Osteoblast (primary cell): ENCODE results near the gene AP5Z1. TPM values are rescaled to one million over a fixed set of nuclear protein-coding genes. Genes with fewer than 3 reads are reported as not detected.

Source experiments
- DNase-seq: peaks from one replicate; pipeline ENCODE4 v3.0.0; 2011; ENCODE audit warnings: low spot score, mixed read lengths; ENCODE audit not compliant: insufficient read length; ENCODE audit errors: missing footprints
- H2AFZ ChIP-seq: 2 replicates; pipeline ENCODE4 v1.6.0; 2011; ENCODE audit warnings: mild to moderate bottlenecking, low read length
- H3K27ac ChIP-seq: 2 replicates; pipeline ENCODE4 v1.5.1; 2011; ENCODE audit warnings: mild to moderate bottlenecking, low read depth, low read length, moderate library complexity
- H3K27me3 ChIP-seq: 2 replicates; pipeline ENCODE4 v1.6.0; 2012; ENCODE audit warnings: mild to moderate bottlenecking, control low read depth, inconsistent platforms, low read length, moderate library complexity; ENCODE audit not compliant: insufficient read depth
- H3K36me3 ChIP-seq: 2 replicates; pipeline ENCODE4 v1.5.1; 2011; ENCODE audit warnings: mild to moderate bottlenecking, low read length, control low read depth, moderate library complexity; ENCODE audit not compliant: insufficient read depth
- H3K4me1 ChIP-seq: 2 replicates; pipeline ENCODE4 v1.5.1; 2011; ENCODE audit warnings: mild to moderate bottlenecking, low read length, control low read depth, moderate library complexity; ENCODE audit not compliant: insufficient read depth
- H3K4me2 ChIP-seq: 2 replicates; pipeline ENCODE4 v1.6.0; 2011; ENCODE audit warnings: mild to moderate bottlenecking, low read length; ENCODE audit not compliant: insufficient read depth
- H3K4me3 ChIP-seq: fragments of 200-600 bp; sonication (generic); 3 replicates; pipeline ENCODE4 v1.5.1; 2012; ENCODE audit warnings: mild to moderate bottlenecking, low read length, inconsistent platforms; ENCODE audit not compliant: insufficient read depth
- H3K79me2 ChIP-seq: 2 replicates; pipeline ENCODE4 v1.6.0; 2012; ENCODE audit warnings: mild to moderate bottlenecking, low read length, control low read depth, inconsistent platforms; ENCODE audit not compliant: insufficient read depth
- H3K9me3 ChIP-seq: 2 replicates; pipeline ENCODE4 v1.5.1; 2011; ENCODE audit warnings: low read depth, low read length, control low read depth
- H4K20me1 ChIP-seq: 2 replicates; pipeline ENCODE4 v1.6.0; 2012; ENCODE audit warnings: mild to moderate bottlenecking, low read length, control low read depth; ENCODE audit not compliant: insufficient read depth
- CTCF ChIP-seq: IDR thresholded peaks from 2 replicates; pipeline ENCODE4 v1.5.1; 2011; ENCODE audit warnings: mild to moderate bottlenecking, low read depth, low read length, moderate library complexity; ENCODE audit errors: extremely low read depth
- total RNA-seq: library from RNA; depleted of rRNA; stranded (reverse); fragments of >200 nt; gene quantifications from 2 replicates; pipeline ENCODE4 v1.2.3, GENCODE V29; 2012

Gene AP5Z1
- total RNA-seq, 1 donor, result 73.1 TPM

- H3K4me3 ChIP-seq, result no peak overlapping the region
- no peak for DNase-seq
- peaks cover 6% of the 10 kb centered on the region for H4K20me1 ChIP-seq
- H3K4me2 ChIP-seq, result no peak overlapping the region
- no peaks in the 10 kb centered on the region for H3K9me3 ChIP-seq
- H2AFZ ChIP-seq, result no peak overlapping the region
- no peak for TF ChIP-seq CTCF
- no peaks in the 10 kb centered on the region for H3K79me2 ChIP-seq
- no peak overlapping the region for H3K27ac ChIP-seq
- H3K4me1 ChIP-seq, result no peaks in the 10 kb centered on the region
- H3K27me3 ChIP-seq, result no peaks in the 10 kb centered on the region
- H3K36me3 ChIP-seq, result peaks cover 30% of the 10 kb centered on the region
Observed at GRCh38 chr7:4766666-4767519, 8.5 kb upstream of the AP5Z1 start.

- H3K4me2 ChIP-seq, result no peak overlapping the region
- no peak for DNase-seq
- peaks cover 6% of the 10 kb centered on the region for H4K20me1 ChIP-seq
- no peaks in the 10 kb centered on the region for H3K9me3 ChIP-seq
- peaks cover 17% of the 10 kb centered on the region for H3K36me3 ChIP-seq
- no peaks in the 10 kb centered on the region for H3K27me3 ChIP-seq
- H2AFZ ChIP-seq, result no peak overlapping the region
- no peak overlapping the region for H3K27ac ChIP-seq
- no peaks in the 10 kb centered on the region for H3K79me2 ChIP-seq
- TF ChIP-seq CTCF, result no peak
- H3K4me1 ChIP-seq, result no peaks in the 10 kb centered on the region
- H3K4me3 ChIP-seq, result no peak overlapping the region
Observed at GRCh38 chr7:4768597-4769569, 6.5 kb upstream of the AP5Z1 start.

DNA sequence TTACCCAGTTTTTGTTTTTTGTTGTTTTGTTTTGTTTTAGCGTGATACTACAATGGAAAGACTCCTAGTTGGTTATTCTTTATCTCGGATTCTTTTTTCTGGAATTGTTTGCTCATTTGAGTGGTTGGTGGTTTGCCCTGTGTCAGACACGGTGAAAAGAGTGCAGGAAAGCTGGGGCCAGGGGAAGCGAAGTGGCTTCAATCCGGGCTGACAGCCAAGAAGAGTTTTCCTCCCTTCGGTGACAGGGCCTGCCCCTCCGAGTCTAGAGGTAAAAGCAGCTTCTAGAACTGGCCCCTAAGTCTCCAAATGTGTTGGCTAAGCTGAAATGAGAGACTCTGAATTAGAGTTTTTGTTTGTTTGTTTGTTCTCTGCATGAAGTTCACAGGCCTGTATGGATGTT, 5.7 kb upstream of the AP5Z1 start:
- Histone ChIP-seq H3K9me3 (no peaks in the 10 kb centered on the region), H3K4me1 (peaks cover 6% of the 10 kb centered on the region), H3K4me2 (no peak overlapping the region), H3K4me3 (no peak overlapping the region), H3K79me2 (peaks cover 7% of the 10 kb centered on the region), H4K20me1 (peaks cover 5% of the 10 kb centered on the region), H2AFZ (no peak overlapping the region), H3K36me3 (peaks cover 8% of the 10 kb centered on the region), H3K27me3 (no peaks in the 10 kb centered on the region), H3K27ac (no peak overlapping the region)
- no peak for TF ChIP-seq CTCF
- DNase-seq, result peak; percentile 72
